Middle frontal gyrus (tissue), 1 donor: ENCODE results near the gene LRMDA.

Source experiments
- DNase-seq: peaks from one replicate; pipeline ENCODE4 v3.0.0-alpha.2; 2015; ENCODE audit warnings: low spot score; ENCODE audit errors: extremely low spot score

Gene LRMDA

DNA sequence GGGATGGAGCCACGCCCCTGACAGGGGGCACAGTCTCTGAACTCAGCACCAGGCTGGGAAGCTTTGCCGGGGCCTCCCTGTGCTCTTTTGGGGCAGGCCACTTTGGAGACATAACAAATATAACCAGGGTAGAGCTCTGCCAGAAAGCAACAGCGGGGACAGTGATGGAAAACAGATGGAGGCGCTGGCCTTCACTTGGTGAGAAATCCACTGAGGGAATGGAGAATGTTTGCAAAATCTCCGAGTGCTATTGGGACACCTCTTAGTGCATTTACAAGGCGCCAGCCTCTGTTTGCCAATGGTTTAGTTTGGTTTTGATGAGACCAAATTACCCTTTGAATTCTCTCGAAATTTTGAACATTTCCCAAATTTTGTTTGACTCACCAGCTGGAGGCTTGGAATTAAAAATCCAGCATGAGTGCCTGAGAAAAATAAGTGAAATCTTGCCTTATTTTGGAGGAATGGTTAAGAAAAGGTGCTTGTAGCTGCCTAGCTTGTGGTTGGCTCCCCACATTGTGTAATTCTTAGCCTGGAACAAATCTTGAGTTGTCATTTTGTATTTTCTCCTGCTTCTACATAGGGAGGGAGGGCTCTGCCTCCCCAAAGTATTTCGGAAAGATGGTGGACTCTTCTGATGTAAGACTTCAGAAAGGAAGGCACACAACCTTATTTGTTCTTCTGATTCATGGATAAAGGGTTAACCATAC, 980.5 kb downstream of the LRMDA start:
- peak; percentile 4 for DNase-seq

DNA sequence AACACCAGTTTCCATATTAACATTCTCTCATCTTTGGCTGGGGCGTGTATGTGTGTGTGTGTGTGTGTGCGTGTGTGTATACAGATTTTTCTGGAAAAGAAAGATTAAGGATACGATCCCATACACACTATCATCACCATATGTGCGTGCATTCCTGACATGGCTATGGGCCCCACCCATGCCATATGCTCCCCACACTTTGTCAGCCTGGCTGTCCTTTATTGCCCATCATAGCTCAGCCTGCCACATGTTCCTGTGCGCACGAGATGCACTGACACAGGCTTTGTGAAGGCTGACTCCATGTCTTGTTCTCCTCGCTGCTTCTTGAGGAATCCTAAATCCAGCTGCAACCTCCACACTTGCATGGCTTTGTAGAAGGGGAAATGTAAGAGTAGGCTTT, 984.1 kb downstream of the LRMDA start:
- no peak for DNase-seq

DNA sequence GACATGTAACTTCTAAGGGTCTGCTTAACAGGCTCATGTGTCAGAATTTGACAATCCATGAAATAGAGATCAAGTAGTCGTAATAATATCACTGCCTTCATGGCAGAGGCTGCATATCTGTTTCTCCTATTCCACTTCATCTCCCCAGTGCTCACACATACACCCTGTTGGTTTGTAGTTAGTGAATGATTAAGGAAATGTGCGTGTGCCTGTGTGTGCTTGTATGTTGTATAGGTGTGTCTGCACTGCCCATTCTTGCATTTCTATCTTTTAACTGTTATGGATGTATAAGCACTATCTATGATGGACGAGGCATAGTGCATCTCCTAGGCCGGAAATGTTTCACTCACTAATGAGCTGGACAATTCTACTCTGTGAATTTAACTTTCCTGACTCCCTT, 985.2 kb downstream of the LRMDA start:
- DNase-seq: no peak

DNA sequence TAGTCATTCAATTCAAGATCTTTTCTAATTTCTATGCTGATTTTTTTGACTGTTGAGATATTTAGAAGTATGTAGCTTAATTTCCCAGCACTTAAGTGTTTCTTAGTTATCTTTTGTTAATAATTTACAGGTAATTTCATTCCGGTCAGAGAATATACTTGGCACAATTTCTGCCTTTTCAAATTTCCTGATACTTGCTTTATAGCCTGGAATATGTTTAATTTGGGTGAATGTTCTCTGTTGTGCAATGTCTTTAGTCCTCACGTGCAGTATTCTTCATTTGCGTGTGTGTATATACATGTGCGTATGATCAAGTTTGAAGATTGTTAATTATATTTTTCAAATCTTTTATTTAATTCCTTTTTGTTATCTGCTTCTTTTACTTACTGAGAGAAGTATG, 989.3 kb downstream of the LRMDA start:
- no peak for DNase-seq

DNA sequence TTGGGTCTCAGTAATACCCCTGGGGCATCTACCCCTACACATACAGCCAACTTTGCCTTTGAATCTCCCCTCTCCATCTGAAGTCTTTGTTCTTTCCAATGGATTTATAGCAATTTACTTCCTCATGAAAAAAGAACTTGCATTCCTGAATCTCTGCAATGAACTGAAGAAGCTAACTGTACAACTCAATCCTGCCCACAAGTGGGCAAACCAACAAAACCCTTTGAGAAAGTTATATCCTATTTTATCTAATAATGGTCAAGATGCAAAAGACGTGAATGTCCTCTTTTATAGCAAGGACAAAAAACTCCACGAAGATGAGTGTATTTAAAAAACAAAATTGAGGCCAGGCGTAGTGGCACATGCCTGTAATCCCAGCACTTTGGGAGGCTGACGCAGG, 991.3 kb downstream of the LRMDA start:
- DNase-seq: no peak

DNA sequence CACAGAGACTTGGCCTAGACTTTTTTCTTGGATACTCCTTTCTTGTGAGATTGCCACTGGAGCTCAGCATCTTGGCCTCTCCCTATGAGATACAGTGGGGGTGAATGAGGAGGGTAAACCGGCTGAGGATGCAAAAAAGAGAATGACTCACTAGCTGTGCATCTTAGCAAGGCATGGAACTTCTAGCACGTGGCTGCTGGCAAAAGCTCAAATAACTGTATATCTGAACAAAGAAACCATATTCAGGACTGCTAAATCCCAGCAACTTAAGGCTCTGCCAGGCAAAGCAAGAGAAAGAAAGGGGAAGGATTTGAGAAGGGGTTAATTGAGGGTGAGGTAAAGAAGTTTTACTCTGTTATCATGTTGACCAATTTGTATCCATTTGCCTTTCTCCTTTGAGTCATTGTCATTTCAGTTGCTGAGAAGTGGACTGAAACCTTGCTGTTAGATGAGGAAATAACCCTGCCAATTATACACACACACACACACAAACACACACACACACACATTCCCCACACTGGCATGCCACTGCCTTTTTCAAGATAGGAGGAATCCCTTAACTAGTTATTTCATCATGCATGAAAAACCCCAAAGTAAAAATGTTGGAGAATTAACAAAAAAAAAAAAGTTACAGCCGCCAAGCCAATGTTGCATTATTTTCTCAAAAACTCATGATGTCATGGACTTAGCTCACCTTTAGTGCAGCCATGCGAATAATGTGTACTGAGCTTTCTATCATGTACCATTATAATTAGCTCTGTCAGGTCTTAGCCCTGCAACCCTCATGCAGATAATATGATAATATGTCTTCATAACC, 997.3 kb downstream of the LRMDA start:
- no peak for DNase-seq

DNA sequence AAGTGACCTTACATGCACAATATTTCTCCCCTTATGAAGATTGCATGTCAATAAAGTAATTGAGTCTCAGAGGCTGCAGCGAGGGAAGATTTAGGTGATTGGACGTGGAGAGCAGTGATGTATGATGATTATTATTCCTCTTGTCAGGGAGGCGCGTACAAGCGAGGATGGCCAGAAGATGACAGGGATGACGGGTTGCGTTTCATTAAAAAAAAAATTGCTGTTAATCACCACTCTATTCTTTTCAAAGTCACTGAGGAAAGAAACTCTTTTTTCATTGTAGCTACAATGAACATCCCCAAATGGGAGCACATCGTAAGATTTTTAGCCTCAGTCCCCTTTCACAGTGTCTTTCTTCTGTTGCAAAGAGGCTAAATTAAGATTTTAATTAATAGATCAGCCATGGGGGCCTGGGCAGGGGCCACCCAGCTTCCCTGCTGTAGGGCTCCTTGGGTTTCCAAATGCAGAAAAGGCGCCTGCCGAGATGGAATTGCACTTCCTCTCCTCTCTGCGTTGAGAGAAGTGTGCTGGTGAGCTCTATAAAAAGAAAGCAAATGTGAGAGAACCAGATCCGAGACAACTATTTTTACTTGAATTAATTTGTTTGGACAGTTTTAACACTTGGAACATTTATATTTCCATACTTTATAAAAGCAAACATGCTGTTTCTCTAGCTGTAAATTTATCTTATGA, 998.1 kb downstream of the LRMDA start:
- DNase-seq: peak; percentile 4

DNA sequence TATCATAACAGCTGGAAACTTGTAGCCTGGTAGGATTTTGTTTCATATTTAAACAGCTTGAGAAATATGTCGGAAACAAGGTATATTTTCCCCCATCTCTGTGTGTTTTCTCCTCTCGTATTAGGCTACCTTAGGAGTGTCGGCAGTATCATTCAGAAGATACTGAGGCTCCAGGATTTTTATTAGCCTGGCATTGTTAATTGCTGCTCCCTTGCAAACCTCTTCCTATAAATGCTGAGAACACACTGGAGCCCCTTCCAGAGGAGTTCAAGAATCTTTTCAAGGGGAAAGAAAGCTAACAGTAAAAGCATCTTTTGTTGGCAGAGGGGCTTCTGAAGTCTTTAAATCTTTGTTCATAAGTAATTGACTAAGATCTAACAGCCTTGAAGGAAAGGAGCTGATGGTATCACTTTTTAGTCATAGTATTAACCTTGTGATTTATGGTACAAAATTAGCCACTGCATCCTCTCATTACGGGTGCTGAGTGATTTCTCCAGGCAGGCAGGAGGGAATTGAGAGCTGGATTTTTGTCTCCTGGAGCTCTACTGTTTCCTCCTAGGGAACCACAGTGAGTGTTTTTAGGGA, 998.7 kb downstream of the LRMDA start:
- DNase-seq: no peak

DNA sequence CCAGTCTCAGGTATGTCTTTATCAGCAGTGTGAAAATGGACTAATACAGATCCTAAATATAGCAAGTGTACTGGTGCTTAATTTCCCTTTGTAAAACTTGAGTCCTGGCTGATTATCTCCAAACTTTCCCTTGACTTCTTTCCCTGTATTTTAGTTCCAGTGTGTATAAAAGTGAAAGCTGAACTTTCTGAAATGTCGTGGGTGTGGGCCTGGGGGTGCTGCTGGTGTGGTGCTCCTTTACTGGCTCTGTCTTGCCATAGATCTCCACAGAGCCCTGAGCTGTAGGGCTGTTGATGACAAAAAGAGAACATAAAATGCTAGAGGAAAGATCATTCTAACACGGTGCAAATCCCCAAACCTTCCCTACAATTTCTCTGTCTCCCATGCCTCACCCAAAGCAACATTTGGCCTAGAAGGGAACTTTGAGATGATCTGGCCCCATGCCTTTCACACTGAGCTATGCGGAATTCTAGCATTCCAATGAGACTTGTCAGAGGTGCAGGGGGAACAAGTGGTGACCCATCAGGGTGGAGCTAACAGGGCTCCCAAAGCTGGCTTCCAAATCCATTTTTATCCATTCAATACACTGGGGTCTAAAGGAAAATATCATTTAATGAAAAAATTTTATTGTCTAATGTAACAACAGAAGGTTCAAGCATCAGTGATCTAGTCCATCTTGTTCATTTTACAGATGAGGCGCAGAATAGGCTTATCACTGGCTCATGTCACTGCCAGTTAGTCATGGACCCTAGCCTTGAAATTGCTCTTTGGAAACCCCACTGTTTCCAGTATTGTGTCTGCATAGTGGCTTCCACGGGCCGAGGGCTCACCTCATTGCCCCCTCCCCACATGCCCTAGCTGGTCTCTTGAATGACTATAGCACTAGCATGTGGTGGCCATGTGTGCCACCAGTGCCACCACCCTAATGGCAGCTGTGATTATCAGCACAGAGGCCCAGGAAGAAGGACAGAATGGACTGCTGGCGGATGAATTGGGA, 1000.9 kb downstream of the LRMDA start:
- DNase-seq: no peak

DNA sequence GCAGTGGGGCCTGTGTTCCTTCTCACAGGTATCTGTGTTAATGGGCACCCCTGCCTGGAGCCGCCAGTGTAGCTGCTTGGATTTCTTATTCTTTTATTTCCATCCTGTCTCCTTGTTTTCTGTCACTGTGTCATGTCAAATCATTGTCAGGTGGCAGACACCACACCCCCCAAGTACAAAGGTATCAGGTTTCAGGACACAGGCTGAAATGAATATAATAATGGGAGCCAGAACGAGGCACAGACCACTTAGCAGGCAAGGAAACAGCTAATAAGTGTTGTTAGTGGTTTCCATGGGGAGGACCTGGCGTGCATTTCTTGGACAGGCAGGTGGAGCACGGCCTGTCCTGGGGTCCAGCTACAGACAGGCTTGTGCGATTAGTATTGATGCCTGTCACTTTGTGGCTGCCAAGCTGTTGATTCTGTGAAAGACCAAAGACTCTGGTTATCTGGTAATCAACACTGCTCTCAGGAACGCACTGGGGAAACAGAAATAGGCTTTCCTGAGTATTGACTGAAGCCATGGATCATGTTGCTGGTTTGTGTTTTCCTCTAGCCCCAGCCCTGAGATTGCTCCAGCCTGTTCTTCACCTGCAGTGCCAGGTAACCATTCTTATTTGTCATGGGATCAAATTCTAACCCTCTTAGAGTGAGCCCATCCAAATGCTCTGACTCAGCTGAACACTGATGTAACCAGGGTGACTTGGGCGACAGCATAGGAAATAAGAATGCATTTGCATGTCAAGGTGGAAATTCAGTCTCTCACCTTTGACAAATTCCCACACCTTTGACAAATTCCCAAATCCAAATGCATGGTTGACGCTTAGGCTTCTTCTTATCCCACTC, 1002.0 kb downstream of the LRMDA start:
- no peak for DNase-seq

DNA sequence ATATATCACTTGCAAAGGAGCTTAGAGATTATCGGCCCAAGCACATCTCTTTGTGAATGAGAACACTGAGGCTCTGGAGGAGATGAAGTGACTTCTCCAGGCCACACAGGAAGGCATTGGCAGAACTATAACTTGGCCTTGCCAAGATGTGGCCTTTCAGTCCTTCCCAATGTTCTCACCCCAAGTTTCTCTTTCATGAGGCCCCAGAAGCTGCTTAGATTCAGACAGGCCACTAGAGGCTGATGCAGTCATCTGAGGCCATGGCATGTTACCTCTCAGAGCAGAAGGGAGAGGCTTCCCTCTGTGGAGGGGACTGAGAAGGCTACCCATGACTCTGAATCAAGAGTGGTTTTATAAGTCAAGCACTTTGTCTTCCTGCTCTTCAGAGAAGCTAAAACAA, 1003.7 kb downstream of the LRMDA start:
- no peak for DNase-seq

DNA sequence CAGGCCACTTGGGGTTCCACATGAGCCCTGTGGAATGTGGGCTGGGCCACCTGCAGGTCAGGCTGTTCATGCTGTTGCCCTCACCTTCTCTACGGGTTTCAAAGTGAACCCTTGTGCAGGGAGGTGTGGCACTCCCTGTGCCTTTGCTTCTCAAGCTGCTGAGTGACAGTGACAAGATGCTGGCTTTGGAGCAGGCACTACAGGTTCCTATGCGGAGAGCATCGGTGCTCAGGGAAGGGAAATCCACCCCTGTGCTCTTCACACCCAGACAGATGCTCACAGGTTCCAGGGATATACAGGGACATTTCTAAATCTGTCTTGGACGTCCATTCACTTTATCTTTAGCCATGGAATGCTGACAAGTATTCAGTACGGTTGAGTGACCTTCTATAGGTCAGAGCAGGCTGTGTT, 1005.0 kb downstream of the LRMDA start:
- DNase-seq: no peak

DNA sequence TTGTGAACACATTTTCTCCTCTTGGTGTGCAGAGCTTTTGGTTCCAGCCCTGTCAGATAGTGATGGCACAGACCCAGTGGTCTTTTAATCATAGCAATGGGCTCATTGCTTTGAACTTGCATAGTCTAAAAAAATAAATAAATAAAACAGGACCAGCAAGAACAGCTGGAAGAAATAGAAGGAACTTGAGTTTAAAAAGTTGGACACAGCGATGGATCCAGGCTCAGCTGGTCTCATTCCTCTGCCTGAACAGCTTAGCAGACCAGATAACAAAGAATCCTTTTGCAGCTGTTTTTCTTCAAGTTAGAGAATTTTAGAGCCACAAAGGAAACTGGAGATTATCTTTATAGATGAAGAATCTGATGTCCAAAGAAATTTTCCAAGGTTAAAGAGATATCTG, 1005.6 kb downstream of the LRMDA start:
- no peak for DNase-seq

DNA sequence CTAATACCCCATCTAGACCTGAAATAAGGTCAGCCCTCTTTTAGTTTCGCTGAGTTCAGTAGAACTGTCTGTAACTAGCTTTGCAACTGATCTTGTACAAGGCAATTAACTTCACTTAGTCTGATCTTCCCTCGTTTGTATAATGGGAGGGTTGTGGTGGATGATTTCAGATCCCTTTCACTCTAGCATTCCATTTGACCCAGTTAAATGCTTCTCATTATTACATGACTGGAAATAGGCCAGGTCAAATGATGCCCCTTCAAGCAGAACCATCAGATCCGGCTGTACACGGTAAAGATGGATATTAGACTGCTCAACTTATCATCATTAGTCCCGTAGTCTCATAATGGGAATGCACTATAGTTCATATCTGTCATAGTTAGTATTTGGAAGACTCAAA, 1009.0 kb downstream of the LRMDA start:
- no peak for DNase-seq

DNA sequence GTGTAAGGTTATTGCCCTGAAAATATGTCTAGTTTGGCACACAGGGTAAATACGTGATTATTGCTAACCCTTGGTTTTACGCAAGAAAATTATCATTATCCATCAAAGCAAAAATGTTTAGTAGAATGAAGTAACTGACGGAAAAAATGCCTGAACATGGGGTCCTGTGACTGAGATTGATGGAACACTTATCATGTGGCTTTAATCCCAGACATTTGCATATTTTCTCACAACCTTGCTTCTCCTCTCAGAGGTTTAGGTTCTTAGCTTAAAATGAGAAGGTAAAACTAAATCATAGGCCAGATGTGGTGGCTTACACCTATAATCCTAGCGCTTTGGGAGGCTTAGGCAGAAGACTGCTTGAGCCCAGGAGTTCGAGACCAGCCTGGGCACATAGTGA, 1010.7 kb downstream of the LRMDA start:
- DNase-seq: no peak

DNA sequence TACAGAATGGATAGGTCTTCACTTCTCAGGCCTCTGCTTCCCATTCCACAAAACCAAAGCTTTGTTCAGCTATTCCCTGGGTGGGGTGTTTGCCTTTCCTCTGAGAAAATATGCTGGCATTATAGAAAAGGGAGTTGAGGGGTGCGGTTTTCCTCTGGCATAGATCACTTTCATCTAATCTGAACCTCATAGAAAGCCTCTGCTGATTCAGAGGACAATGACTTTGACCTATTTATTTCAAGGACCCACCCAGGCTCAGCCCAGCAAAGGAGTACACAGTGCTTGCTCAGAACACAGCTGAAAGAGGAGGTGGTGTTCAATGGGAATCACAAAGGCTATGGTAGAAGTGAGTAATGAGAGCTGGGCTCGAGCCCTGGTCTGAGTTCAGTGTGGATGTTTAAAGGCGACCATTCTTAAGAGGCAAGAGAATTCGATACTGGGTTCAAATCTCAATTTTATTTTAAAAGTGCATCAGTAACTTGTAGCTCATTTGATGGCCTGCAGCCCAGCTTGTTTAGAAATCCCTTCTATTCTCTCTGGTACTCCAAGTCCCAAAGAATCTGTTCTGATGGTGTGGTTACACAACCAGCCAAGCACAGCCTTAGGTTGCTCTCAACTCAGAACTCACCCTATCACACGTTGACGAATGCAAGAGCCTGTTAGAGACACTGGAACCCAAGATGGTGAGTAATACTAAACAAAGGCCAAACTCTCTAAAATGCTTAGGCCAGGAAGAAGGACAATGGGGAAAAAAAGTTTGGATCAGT, 1012.8 kb downstream of the LRMDA start:
- DNase-seq: no peak

DNA sequence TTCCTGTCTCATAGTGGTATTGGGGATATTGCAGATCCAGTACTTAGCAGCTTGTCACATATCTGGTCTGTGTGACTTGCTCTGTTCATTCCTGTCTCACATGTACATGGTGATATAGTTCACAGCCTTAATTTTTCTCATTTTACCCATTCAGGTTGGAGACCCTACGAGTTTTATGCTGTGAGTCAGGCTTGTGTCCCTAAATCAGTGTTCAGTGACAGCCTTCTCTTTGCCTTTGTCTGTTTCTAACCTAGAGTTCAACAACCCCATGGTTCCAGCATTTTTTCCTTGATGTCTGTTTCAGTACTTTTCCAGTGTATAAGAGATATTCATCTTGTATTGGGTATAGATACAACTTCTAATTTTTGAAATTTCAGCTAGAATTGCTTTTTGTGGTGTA, 1016.2 kb downstream of the LRMDA start:
- DNase-seq: no peak

DNA sequence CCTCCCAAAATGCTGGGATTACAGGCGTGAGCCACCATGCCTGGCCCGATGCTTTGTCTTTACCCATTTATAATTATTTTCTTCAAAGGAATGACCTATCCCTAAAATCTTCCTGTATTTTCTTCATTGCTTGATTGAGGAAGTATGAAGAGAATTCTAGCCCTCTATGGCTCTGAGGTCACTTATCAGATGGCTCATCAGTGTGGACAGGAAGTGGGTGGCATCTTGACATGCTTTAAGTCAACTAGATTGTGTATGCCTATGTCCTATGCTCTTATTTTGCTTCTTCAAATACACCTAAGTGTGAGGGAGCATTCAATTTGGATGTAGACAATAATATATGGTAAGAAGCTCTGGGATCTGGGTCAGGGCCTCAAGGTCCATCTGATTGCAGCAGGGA, 1020.5 kb downstream of the LRMDA start:
- DNase-seq: no peak

DNA sequence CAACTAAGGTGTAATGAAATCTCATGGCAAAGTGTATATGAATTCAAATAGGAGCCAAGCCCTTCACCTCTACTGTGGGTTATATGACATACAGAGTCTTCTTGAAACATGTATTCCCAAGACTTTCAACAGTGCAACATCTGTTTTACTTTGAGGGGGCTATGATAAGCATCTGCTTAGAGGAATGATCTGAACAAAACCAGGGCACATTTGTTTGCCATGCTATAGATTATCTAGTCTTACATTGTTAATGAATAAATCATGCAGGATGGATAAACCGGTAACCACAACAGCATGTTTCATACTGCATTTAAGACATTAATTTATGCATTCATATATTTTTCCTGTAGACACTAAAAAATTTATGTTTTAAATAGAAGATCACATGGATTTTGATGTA, 1021.9 kb downstream of the LRMDA start:
- DNase-seq: no peak
